Mononuclear cell (primary cell): Measurements from ENCODE around the gene CORO6. TPM values are rescaled to one million over a fixed set of nuclear protein-coding genes. Genes with fewer than 3 reads are reported as not detected.

ENCODE experiments used
- H3K27me3 ChIP-seq: 2 replicates; pipeline ENCODE4 v1.6.0; 2011; ENCODE audit warnings: low read length, control low read depth; ENCODE audit not compliant: insufficient read depth
- H3K4me1 ChIP-seq: 2 replicates; pipeline ENCODE4 v1.5.1; 2011; ENCODE audit warnings: mild to moderate bottlenecking, low read length, control low read depth; ENCODE audit not compliant: insufficient read depth
- H3K4me3 ChIP-seq: 2 replicates; pipeline ENCODE4 v1.5.1; 2011; ENCODE audit warnings: mild to moderate bottlenecking, low read length, moderate library complexity
- H3K9me3 ChIP-seq: 2 replicates; pipeline ENCODE4 v1.5.1; 2011; ENCODE audit warnings: low read depth, mild to moderate bottlenecking, control low read depth, low read length
- total RNA-seq: library from RNA; depleted of rRNA; stranded (reverse); fragments of >200 nt; gene quantifications from one replicate; pipeline ENCODE4 v1.2.3, GENCODE V29; 2012

Gene CORO6
- total RNA-seq, 1 donor: 0.31 TPM

DNA sequence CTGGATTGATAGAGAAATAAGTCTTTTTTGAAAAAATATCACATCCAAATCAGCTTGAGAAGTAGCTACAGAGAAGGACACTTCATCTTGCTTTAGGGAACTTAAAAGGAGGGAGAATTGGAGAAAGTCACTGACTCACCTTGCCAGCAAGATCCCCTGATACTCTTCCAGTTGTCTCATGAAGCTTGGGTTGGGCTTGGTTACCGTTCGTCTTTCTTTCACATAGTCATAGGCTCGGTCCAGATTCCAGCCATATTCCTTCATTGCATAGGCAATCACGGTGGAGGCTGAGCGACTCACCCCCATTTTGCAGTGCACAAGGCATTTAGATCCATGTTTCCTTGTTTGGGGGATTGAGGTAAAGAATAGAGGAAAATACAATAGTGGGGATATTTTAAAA lies 25.3 kb upstream of the CORO6 start:
- Histone ChIP-seq H3K4me1 (no peaks in the 10 kb centered on the region), H3K4me3 (no peak overlapping the region), H3K9me3 (no peaks in the 10 kb centered on the region), H3K27me3 (no peaks in the 10 kb centered on the region)

DNA sequence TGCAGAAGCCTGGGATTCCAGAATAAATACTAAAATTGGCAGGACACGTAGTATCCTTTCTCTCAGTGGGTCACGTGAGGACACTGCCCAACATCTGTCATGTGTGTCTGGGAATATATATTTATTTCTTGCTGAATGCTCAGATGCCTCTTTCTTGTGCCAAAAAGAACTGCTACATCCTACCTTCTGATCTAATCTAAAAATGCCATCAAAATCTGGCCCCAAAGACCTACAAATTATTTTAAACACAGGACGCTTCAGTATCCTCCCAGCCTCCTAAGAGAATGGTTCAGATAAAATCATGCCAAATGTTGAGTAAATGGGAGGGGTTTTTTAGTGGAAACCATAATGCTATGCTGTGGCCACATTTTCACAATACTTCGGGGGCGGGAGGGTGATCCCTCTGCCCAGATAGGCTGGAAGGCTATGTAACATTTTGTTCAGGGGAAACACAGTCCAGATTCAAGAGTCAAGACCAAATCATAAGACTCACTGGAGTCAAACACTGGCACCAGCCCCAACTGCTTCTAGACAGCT lies 22.9 kb upstream of the CORO6 start:
- H3K9me3 ChIP-seq: no peaks in the 10 kb centered on the region
- peaks cover 4% of the 10 kb centered on the region for H3K4me1 ChIP-seq
- no peaks in the 10 kb centered on the region for H3K27me3 ChIP-seq
- H3K4me3 ChIP-seq: no peak overlapping the region

DNA sequence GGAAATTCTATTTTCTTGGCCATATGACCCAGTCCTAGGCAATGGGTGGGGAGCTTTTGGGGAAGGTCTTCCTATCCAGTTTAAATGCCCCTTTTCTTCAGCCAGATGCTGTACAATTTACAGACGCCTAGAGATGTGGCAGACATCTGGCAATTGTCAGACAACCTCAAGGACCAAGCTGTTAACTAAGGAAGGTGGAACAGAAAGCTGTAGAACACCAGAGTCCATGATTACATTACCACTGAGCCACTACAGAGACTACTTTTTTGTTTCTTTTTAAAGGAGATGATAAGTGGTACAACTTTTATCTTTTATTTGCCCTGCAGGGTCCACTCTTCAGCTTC lies 21.1 kb upstream of the CORO6 start:
- H3K4me1 ChIP-seq: peaks cover 18% of the 10 kb centered on the region
- H3K4me3 ChIP-seq: no peak overlapping the region
- no peaks in the 10 kb centered on the region for H3K27me3 ChIP-seq
- H3K9me3 ChIP-seq: no peaks in the 10 kb centered on the region

- Histone ChIP-seq H3K27me3 (no peaks in the 10 kb centered on the region), H3K9me3 (no peaks in the 10 kb centered on the region), H3K4me1 (peaks cover 18% of the 10 kb centered on the region), H3K4me3 (no peak overlapping the region)
These were observed 19.5 kb upstream of the CORO6 start for GRCh38 chr17:29642171-29642611.

- no peaks in the 10 kb centered on the region for H3K27me3 ChIP-seq
- H3K4me3 ChIP-seq: no peak overlapping the region
- H3K4me1 ChIP-seq: peaks cover 18% of the 10 kb centered on the region
- H3K9me3 ChIP-seq: no peaks in the 10 kb centered on the region
These were observed 18.4 kb upstream of the CORO6 start for GRCh38 chr17:29640981-29641642.

- Histone ChIP-seq H3K4me3 (no peak overlapping the region), H3K27me3 (no peaks in the 10 kb centered on the region), H3K4me1 (peaks cover 18% of the 10 kb centered on the region), H3K9me3 (no peaks in the 10 kb centered on the region)
These were observed 17.7 kb upstream of the CORO6 start for GRCh38 chr17:29640413-29640812.

DNA sequence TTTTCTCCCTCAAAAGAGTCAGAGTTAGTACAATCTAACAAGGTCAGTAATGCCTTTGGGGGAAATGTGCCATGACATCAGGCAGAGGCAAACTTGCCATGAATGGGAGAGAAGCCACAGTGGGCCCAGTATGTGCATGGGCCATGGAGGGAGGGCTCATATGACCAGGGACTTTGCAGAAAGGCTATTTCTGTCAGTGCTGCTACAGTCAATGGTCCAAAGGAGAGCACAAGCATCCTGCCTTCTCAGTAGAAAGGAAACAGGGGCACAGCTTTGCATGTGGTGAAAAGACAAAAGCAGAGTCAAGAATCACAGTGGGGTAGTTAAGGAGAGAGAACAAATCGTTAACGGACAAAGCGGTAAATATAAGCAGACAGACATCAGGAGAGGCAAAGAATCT lies 11.2 kb upstream of the CORO6 start:
- no peak overlapping the region for H3K4me3 ChIP-seq
- no peaks in the 10 kb centered on the region for H3K9me3 ChIP-seq
- H3K27me3 ChIP-seq: no peaks in the 10 kb centered on the region
- no peaks in the 10 kb centered on the region for H3K4me1 ChIP-seq

GRCh38 chr17:29630630-29631193 lies 8.0 kb upstream of the CORO6 start:
- Histone ChIP-seq H3K9me3 (no peaks in the 10 kb centered on the region), H3K27me3 (no peaks in the 10 kb centered on the region), H3K4me3 (no peak overlapping the region), H3K4me1 (no peaks in the 10 kb centered on the region)

DNA sequence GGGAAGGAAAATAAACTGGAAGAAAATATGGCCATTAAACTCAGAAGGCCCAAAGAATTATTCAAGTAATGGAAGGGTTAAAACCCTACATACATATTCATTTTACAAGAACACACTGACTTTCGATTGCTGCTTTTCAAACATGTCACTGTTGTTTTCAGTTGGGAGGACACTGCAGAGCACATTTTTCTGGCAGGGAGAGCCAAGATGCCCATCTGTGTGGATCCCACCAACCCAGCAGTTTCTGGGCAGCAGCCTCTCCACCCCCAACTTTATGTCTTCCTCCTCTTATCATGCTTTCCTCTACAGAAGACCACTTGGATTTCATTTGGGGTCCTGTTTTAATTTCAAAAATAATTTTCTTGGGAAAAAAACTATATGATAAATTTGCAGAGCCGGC lies 7.1 kb upstream of the CORO6 start:
- H3K4me3 ChIP-seq: no peak overlapping the region
- no peaks in the 10 kb centered on the region for H3K4me1 ChIP-seq
- no peaks in the 10 kb centered on the region for H3K27me3 ChIP-seq
- no peaks in the 10 kb centered on the region for H3K9me3 ChIP-seq

- Histone ChIP-seq H3K27me3 (no peaks in the 10 kb centered on the region), H3K4me1 (no peaks in the 10 kb centered on the region), H3K9me3 (no peaks in the 10 kb centered on the region), H3K4me3 (no peak overlapping the region)
These were observed 5.9 kb upstream of the CORO6 start for GRCh38 chr17:29628644-29629043.

DNA sequence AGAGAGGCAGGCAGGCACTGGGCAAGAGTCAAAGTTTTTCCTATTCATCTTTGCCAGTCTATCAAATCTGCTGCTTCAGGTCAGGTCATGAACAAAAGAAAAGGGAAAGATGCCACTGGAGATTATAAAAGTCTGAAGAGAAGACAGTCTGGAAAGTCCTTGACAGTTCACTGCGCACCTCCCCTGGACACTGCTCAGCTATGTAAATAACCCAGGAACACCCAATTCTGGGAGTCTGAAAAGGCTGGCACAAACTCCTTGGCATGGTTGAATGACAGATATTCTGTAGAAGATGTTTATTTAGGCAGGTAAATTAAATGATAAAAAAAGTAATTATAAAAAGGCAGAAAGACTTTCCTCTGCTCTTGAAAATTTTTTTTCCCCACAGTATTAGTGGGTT lies 5.2 kb upstream of the CORO6 start:
- Histone ChIP-seq H3K27me3 (no peaks in the 10 kb centered on the region), H3K4me1 (peaks cover 5% of the 10 kb centered on the region), H3K9me3 (no peaks in the 10 kb centered on the region), H3K4me3 (no peak overlapping the region)

GRCh38 chr17:29625037-29625750 lies 2.5 kb upstream of the CORO6 start:
- no peaks in the 10 kb centered on the region for H3K27me3 ChIP-seq
- H3K4me3 ChIP-seq: no peak overlapping the region
- no peaks in the 10 kb centered on the region for H3K9me3 ChIP-seq
- H3K4me1 ChIP-seq: peaks cover 17% of the 10 kb centered on the region

DNA sequence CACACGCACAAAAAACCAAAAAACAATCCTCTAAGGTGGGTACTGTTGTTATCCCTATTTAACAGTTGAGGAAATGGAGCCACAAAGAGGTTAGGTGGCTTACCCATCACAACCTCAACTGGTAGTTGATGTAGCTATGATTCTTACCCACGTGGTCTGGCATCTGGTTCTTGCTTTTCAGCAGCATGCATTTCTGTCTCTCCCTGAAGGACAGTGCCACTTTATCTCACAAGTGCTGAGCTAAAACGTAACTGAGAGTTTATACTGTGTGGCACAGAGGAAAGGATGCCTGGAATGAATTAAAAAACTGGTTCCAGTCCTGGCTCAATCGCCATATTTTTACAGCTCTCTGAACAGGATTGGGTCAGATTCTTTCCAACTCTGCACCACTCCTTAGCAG lies 1.9 kb upstream of the CORO6 start:
- Histone ChIP-seq H3K27me3 (no peaks in the 10 kb centered on the region), H3K9me3 (no peaks in the 10 kb centered on the region), H3K4me1 (peaks cover 17% of the 10 kb centered on the region), H3K4me3 (no peak overlapping the region)

- Histone ChIP-seq H3K4me3 (no peak overlapping the region), H3K4me1 (peaks cover 19% of the 10 kb centered on the region), H3K9me3 (no peaks in the 10 kb centered on the region), H3K27me3 (no peaks in the 10 kb centered on the region)
These were observed 553 bp upstream of the CORO6 start for GRCh38 chr17:29623283-29623647.

GRCh38 chr17:29621751-29622194 lies 939 bp downstream of the CORO6 start:
- Histone ChIP-seq H3K4me1 (peaks cover 34% of the 10 kb centered on the region), H3K9me3 (no peaks in the 10 kb centered on the region), H3K4me3 (no peak overlapping the region), H3K27me3 (peaks cover under 1% of the 10 kb centered on the region)
